Astrocyte of the spinal cord (primary cell): ENCODE data around the gene DPP9.

Experiments
- DNase-seq: peaks from one replicate; pipeline ENCODE4 v3.0.0; 2011; ENCODE audit warnings: low read depth, low spot score
- H3K4me3 ChIP-seq: 2 replicates; pipeline ENCODE4 v1.5.1; 2011; ENCODE audit warnings: low read depth, mild to moderate bottlenecking, low read length, moderate library complexity
- CTCF ChIP-seq: IDR thresholded peaks from 2 replicates; pipeline ENCODE4 v1.5.1; 2012; ENCODE audit warnings: low read depth, mild to moderate bottlenecking, low read length, inconsistent platforms
- in situ Hi-C: cut with HindIII; loops from 2 replicates; pipeline ENCODE4 v1.10.0; 2017; ENCODE audit warnings: low sequenced_read_pairs

DPP9 gene

GRCh38 chr19:4647676-4648644 lies 75.7 kb downstream of the DPP9 start:
- no peak overlapping the region for H3K4me3 ChIP-seq
- DNase-seq, result no peak
- peak; percentile 41 for TF ChIP-seq CTCF
- in situ Hi-C loops, result no loop called here

GRCh38 chr19:4645718-4646117 lies 77.9 kb downstream of the DPP9 start:
- no peak for DNase-seq
- in situ Hi-C loops, result no loop called here
- H3K4me3 ChIP-seq, result no peak overlapping the region
- no peak for TF ChIP-seq CTCF

- no peak for DNase-seq
- no peak for TF ChIP-seq CTCF
- no peak overlapping the region for H3K4me3 ChIP-seq
- in situ Hi-C loops, result no loop called here
Measured at GRCh38 chr19:4642625-4643024, 81.0 kb downstream of the DPP9 start.

- no peak for DNase-seq
- in situ Hi-C loops, result no loop called here
Measured at GRCh38 chr19:4641132-4641531, 82.5 kb downstream of the DPP9 start.

GRCh38 chr19:4640247-4641000 lies 83.2 kb downstream of the DPP9 start:
- no peak for DNase-seq
- H3K4me3 ChIP-seq, result peak overlapping the region; percentile 81
- TF ChIP-seq CTCF, result no peak
- in situ Hi-C loops, result no loop called here

More at GRCh38 chr19:4641132-4641531, 82.5 kb downstream of the DPP9 start:
- H3K4me3 ChIP-seq, result no peak overlapping the region
- TF ChIP-seq CTCF, result no peak

GRCh38 chr19:4639531-4640246 lies 84.0 kb downstream of the DPP9 start:
- in situ Hi-C loops, result no loop called here
- H3K4me3 ChIP-seq, result peak overlapping the region; percentile 81
- DNase-seq, result no peak
- TF ChIP-seq CTCF, result no peak
